Ascending aorta (tissue), 2 donors: ENCODE measurements around the gene ZBP1. TPM values are rescaled to one million over a fixed set of nuclear protein-coding genes. Genes with fewer than 3 reads are reported as not detected.

ENCODE experiments used
- DNase-seq, 2 donors: peaks; one replicate each; pipeline ENCODE4 v3.0.0-alpha.2; 2019; ENCODE audit warnings: low spot score in 2 of 2
- H3K27ac ChIP-seq, 2 donors: fragments of 200-600 bp; sonication (generic); one replicate each; pipeline ENCODE4 v1.5.1; 2016 to 2017; ENCODE audit warnings: mild to moderate bottlenecking in 1 of 2
- H3K27me3 ChIP-seq: fragments of 200-600 bp; sonication (generic); one replicate; pipeline ENCODE4 v1.5.1; 2017
- H3K36me3 ChIP-seq, 2 donors: fragments of 200-600 bp; sonication (generic); one replicate each; pipeline ENCODE4 v1.5.1; 2016
- H3K4me1 ChIP-seq, 2 donors: fragments of 200-600 bp; sonication (generic); one replicate each; pipeline ENCODE4 v1.5.1; 2016 to 2017; ENCODE audit warnings: mild to moderate bottlenecking in 1 of 2
- H3K4me3 ChIP-seq, 2 donors: fragments of 200-600 bp; sonication (generic); one replicate each; pipeline ENCODE4 v1.5.1; 2016 to 2017; ENCODE audit warnings: mild to moderate bottlenecking in 1 of 2
- H3K9me3 ChIP-seq, 2 donors: fragments of 200-600 bp; sonication (generic); one replicate each; pipeline ENCODE4 v1.5.1; 2016
- intact Hi-C: fragments of 100-400 bp; cut with DNase I; formaldehyde crosslinking; loops from one replicate; pipeline ENCODE4 v1.15.1; 2023
- total RNA-seq: library from RNA; depleted of rRNA; stranded (reverse); fragments of >200 nt; gene quantifications from one replicate; pipeline ENCODE4 v1.1.0, GENCODE V29; 2016
- TF ChIP-seq, protein P1 (sequence below), 3 experiments: fragments of 200-600 bp in 2 of 3; fragments of 450-650 bp in 1 of 3; sonication (generic) in 2 of 3; IDR thresholded peaks; one replicate each; pipeline ENCODE4 v1.5.1; 2016 to 2019; ENCODE audit warnings: antibody characterized with exemption in 3 of 3, mild to moderate bottlenecking in 1 of 3, moderate library complexity in 1 of 3

The ZBP1 gene
- total RNA-seq, 1 donor from 2014 or later = not detected

DNA sequence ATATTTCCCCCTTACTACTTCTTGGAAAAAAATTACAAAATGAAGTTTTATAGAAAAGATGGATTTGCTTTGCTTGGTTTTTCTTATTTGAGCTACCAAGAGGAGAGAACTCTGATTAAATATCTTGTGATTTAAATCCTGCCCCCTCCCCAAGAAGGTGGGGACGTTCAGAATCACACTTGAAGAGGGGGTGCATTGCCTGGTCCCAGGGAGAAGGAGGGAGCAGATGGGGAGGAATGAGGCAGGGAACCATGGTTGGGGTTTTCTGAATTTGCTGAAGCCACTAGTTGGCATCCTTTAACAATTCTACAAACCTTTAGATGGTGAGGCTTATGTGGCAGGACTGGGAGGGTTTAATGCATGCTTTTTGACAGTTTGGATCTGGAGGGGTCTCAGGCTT, 53.8 kb downstream of the ZBP1 start:
- no peak overlapping the region for H3K27ac ChIP-seq
- H3K36me3 ChIP-seq = no peaks in the 10 kb centered on the region
- TF ChIP-seq, protein P1, sequence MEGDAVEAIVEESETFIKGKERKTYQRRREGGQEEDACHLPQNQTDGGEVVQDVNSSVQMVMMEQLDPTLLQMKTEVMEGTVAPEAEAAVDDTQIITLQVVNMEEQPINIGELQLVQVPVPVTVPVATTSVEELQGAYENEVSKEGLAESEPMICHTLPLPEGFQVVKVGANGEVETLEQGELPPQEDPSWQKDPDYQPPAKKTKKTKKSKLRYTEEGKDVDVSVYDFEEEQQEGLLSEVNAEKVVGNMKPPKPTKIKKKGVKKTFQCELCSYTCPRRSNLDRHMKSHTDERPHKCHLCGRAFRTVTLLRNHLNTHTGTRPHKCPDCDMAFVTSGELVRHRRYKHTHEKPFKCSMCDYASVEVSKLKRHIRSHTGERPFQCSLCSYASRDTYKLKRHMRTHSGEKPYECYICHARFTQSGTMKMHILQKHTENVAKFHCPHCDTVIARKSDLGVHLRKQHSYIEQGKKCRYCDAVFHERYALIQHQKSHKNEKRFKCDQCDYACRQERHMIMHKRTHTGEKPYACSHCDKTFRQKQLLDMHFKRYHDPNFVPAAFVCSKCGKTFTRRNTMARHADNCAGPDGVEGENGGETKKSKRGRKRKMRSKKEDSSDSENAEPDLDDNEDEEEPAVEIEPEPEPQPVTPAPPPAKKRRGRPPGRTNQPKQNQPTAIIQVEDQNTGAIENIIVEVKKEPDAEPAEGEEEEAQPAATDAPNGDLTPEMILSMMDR (IDR thresholded peaks at IDR 0.05) = no peak
- no peaks in the 10 kb centered on the region for H3K4me1 ChIP-seq
- no peak overlapping the region for H3K4me3 ChIP-seq
- intact Hi-C loops = no loop called here
- no peaks in the 10 kb centered on the region for H3K9me3 ChIP-seq
- no peaks in the 10 kb centered on the region for H3K27me3 ChIP-seq
- no peak for DNase-seq

DNA sequence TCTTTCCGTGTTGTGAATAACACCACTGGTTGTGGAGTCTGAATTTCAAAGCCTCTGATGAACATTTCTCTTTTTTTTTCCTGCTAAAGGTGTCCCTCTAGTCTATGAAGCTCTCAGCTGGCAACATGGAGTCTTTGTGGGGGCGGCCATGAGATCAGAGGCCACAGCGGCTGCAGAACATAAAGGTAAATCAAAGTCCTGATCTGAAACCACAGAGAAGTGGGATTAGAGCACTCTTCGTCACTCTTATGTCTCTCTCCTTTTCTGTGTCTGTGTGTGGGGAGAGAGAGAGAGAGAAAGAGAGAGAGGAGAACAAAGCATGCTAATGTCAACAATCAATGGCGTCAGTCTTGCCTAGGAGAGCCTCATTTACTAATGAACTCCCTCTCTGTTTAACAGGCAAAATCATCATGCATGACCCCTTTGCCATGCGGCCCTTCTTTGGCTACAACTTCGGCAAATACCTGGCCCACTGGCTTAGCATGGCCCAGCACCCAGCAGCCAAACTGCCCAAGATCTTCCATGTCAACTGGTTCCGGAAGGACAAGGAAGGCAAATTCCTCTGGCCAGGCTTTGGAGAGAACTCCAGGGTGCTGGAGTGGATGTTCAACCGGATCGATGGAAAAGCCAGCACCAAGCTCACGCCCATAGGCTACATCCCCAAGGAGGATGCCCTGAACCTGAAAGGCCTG, 55.1 kb downstream of the ZBP1 start:
- no peak for DNase-seq
- H3K9me3 ChIP-seq = no peaks in the 10 kb centered on the region
- TF ChIP-seq, protein P1 (IDR thresholded peaks at IDR 0.05) = no peak
- intact Hi-C loops = no loop called here
- H3K27me3 ChIP-seq = no peaks in the 10 kb centered on the region
- H3K27ac ChIP-seq = no peak overlapping the region
- H3K36me3 ChIP-seq = no peaks in the 10 kb centered on the region
- no peak overlapping the region for H3K4me3 ChIP-seq
- no peaks in the 10 kb centered on the region for H3K4me1 ChIP-seq

DNA sequence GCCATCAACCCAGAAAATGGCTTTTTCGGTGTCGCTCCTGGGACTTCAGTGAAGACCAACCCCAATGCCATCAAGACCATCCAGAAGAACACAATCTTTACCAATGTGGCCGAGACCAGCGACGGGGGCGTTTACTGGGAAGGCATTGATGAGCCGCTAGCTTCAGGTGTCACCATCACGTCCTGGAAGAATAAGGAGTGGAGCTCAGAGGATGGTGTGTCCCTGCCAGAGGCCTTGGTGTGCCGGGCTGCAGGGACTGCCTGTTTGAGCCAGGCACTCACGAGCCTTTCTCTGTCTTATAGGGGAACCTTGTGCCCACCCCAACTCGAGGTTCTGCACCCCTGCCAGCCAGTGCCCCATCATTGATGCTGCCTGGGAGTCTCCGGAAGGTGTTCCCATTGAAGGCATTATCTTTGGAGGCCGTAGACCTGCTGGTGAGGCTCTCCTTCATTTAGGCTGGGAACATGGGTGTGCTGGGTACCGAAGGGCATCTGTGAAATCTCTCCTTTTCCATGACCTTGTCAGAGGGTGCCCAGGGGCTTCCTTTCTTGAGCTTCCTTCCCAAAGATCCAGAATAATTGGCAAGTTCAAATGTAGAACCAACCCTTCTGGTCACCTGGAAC, 55.9 kb downstream of the ZBP1 start:
- no peak for DNase-seq
- Histone ChIP-seq H3K27me3 (no peaks in the 10 kb centered on the region), H3K9me3 (no peaks in the 10 kb centered on the region), H3K36me3 (no peaks in the 10 kb centered on the region), H3K27ac (no peak overlapping the region), H3K4me3 (no peak overlapping the region), H3K4me1 (no peaks in the 10 kb centered on the region)
- intact Hi-C loops = no loop called here
- TF ChIP-seq, protein P1 (IDR thresholded peaks at IDR 0.05) = no peak

DNA sequence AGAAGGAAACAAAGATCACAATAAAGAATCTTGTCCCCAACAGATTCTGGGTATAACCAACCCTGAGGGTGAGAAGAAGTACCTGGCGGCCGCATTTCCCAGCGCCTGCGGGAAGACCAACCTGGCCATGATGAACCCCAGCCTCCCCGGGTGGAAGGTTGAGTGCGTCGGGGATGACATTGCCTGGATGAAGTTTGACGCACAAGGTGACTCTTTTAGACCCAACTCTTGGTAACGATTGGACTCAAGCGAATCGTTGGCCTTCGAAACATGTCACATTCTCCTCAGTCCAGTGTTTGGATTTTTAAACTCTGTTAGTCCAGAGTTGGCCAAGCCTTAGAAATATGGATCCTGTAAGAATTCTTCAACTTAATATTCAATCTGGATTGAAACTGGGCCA, 56.7 kb downstream of the ZBP1 start:
- TF ChIP-seq, protein P1 (IDR thresholded peaks at IDR 0.05) = no peak
- Histone ChIP-seq H3K36me3 (no peaks in the 10 kb centered on the region), H3K4me3 (no peak overlapping the region), H3K4me1 (no peaks in the 10 kb centered on the region), H3K27ac (no peak overlapping the region), H3K27me3 (no peaks in the 10 kb centered on the region), H3K9me3 (no peaks in the 10 kb centered on the region)
- intact Hi-C loops = no loop called here
- DNase-seq = no peak

DNA sequence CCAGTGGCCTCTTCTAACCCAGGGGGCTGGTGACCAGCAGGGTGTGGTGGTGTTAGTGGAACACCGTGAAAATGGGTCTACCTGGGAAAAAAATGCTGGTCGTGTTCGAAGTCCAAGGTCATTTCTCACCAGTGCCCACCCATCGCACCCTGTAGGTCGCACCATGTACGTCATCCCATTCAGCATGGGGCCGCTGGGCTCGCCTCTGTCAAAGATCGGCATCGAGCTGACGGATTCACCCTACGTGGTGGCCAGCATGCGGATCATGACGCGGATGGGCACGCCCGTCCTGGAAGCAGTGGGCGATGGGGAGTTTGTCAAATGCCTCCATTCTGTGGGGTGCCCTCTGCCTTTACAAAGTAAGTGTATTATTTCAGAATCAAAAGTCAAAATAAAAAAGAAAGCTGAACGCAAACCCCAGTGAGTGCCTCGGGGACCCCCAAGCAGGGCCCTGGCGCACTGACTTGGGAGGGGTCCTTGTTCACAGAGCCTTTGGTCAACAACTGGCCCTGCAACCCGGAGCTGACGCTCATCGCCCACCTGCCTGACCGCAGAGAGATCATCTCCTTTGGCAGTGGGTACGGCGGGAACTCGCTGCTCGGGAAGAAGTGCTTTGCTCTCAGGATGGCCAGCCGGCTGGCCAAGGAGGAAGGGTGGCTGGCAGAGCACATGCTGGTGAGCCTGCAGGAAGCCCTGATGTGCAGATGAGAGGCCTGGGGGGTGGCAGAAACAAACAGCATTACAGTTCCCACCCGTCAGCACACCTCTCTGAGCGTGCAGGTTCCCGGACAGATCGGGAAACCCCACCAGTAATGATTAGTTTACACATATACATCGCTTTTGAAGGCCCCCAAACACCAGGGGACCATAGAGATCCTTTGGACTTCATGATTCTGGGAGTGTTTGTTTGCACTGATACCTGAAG, 57.4 kb downstream of the ZBP1 start:
- no peak overlapping the region for H3K4me3 ChIP-seq
- intact Hi-C loops = no loop called here

More for the DNA sequence above, 57.4 kb downstream of the ZBP1 start:
- Histone ChIP-seq H3K36me3 (no peaks in the 10 kb centered on the region), H3K9me3 (no peaks in the 10 kb centered on the region), H3K27me3 (no peaks in the 10 kb centered on the region), H3K27ac (no peak overlapping the region), H3K4me1 (no peaks in the 10 kb centered on the region)
- no peak for DNase-seq
- TF ChIP-seq, protein P1 (IDR thresholded peaks at IDR 0.05) = no peak
